H9 (cell line): Measurements from ENCODE around the gene EDNRA. TPM values are rescaled to one million over a fixed set of nuclear protein-coding genes. Genes with fewer than 3 reads are reported as not detected.

Experiments used
- DNase-seq: peaks from one replicate; pipeline ENCODE4 v3.0.0-alpha.2; 2017
- H2AFZ ChIP-seq: one replicate; pipeline ENCODE4 v1.6.1; 2013; ENCODE audit warnings: mild to moderate bottlenecking, low read length, control low read depth, moderate library complexity
- H2AK5ac ChIP-seq: 2 replicates; pipeline ENCODE4 v1.6.1; 2013; ENCODE audit warnings: low read length, control low read depth, mixed read lengths; ENCODE audit not compliant: insufficient read length
- H2BK120ac ChIP-seq: one replicate; pipeline ENCODE4 v1.6.1; 2013; ENCODE audit warnings: low read depth, mild to moderate bottlenecking, low read length, control low read depth, inconsistent platforms; ENCODE audit not compliant: poor library complexity, severe bottlenecking
- H2BK12ac ChIP-seq: 2 replicates; pipeline ENCODE4 v1.6.1; 2013; ENCODE audit warnings: low read length, control low read depth, mixed read lengths, low read depth; ENCODE audit not compliant: insufficient read length
- H2BK15ac ChIP-seq: 2 replicates; pipeline ENCODE4 v1.6.1; 2013; ENCODE audit warnings: low read depth, low read length, control low read depth
- H2BK20ac ChIP-seq: one replicate; pipeline ENCODE4 v1.6.1; 2013; ENCODE audit warnings: low read depth, mild to moderate bottlenecking, low read length, control low read depth, inconsistent platforms; ENCODE audit not compliant: poor library complexity, severe bottlenecking
- H2BK5ac ChIP-seq: 2 replicates; pipeline ENCODE4 v1.6.1; 2013; ENCODE audit warnings: low read length, control low read depth, mixed read lengths; ENCODE audit not compliant: insufficient read length
- H3K14ac ChIP-seq: 2 replicates; pipeline ENCODE4 v1.6.1; 2013; ENCODE audit warnings: low read length, control low read depth; ENCODE audit not compliant: insufficient read depth
- H3K18ac ChIP-seq: 2 replicates; pipeline ENCODE4 v1.6.1; 2013; ENCODE audit warnings: low read depth, mild to moderate bottlenecking, mixed read lengths, low read length, control low read depth; ENCODE audit not compliant: insufficient read length
- H3K23ac ChIP-seq: 2 replicates; pipeline ENCODE4 v1.6.1; 2013; ENCODE audit warnings: low read length, control low read depth, mixed read lengths, low read depth; ENCODE audit not compliant: insufficient read length
- H3K23me2 ChIP-seq: 2 replicates; pipeline ENCODE4 v1.6.1; 2013; ENCODE audit warnings: low read depth, mild to moderate bottlenecking, mixed read lengths, low read length, control low read depth; ENCODE audit not compliant: insufficient read length, poor library complexity, severe bottlenecking
- H3K27ac ChIP-seq: 2 replicates; pipeline ENCODE4 v1.5.1; 2013; ENCODE audit warnings: low read length, control low read depth, mixed read lengths, low read depth; ENCODE audit not compliant: insufficient read length
- H3K27me3 ChIP-seq: 2 replicates; pipeline ENCODE4 v1.6.1; 2013; ENCODE audit warnings: low read length, control low read depth, inconsistent platforms; ENCODE audit not compliant: insufficient read depth
- H3K4ac ChIP-seq: 2 replicates; pipeline ENCODE4 v1.6.1; 2013; ENCODE audit warnings: low read depth, mild to moderate bottlenecking, control low read depth, inconsistent platforms, low read length, moderate library complexity
- H3K4me1 ChIP-seq: 2 replicates; pipeline ENCODE4 v1.6.1; 2013; ENCODE audit warnings: low read length, control low read depth, inconsistent platforms; ENCODE audit not compliant: insufficient read depth
- H3K4me2 ChIP-seq: 2 replicates; pipeline ENCODE4 v1.6.1; 2013; ENCODE audit warnings: low read length, control low read depth, mixed read lengths; ENCODE audit not compliant: insufficient read length, insufficient read depth
- H3K56ac ChIP-seq: 2 replicates; pipeline ENCODE4 v1.6.1; 2013; ENCODE audit warnings: low read depth, mild to moderate bottlenecking, mixed read lengths, low read length, control low read depth; ENCODE audit not compliant: insufficient read length
- H3K79me1 ChIP-seq: 2 replicates; pipeline ENCODE4 v1.6.1; 2013; ENCODE audit warnings: low read depth, mild to moderate bottlenecking, moderate library complexity, low read length, control low read depth, inconsistent platforms; ENCODE audit not compliant: insufficient read depth, poor library complexity, severe bottlenecking
- H3K79me2 ChIP-seq: 2 replicates; pipeline ENCODE4 v1.6.1; 2013; ENCODE audit warnings: low read length, control low read depth, inconsistent platforms; ENCODE audit not compliant: insufficient read depth
- H3K9ac ChIP-seq: 2 replicates; pipeline ENCODE4 v1.6.1; 2013; ENCODE audit warnings: low read length, control low read depth, mixed read lengths; ENCODE audit not compliant: insufficient read length; ENCODE audit errors: extremely low read depth
- H3K9me3 ChIP-seq: one replicate; pipeline ENCODE4 v1.6.1; 2013; ENCODE audit warnings: low read depth, low read length, inconsistent platforms; ENCODE audit not compliant: control insufficient read depth
- H3T11ph ChIP-seq: one replicate; pipeline ENCODE4 v1.6.1; 2013; ENCODE audit warnings: mild to moderate bottlenecking, low read length, control low read depth, inconsistent platforms
- H4K20me1 ChIP-seq: one replicate; pipeline ENCODE4 v1.6.1; 2013; ENCODE audit not compliant: control insufficient read depth, insufficient read length, insufficient read depth
- H4K5ac ChIP-seq: 2 replicates; pipeline ENCODE4 v1.6.1; 2013; ENCODE audit warnings: low read depth, mild to moderate bottlenecking, mixed read lengths, low read length, control low read depth; ENCODE audit not compliant: insufficient read length
- H4K8ac ChIP-seq: replicated peaks from 2 replicates; pipeline ENCODE4 v1.6.1; 2013; ENCODE audit warnings: low read length, control low read depth, mixed read lengths, low read depth; ENCODE audit not compliant: insufficient read length
- H4K91ac ChIP-seq: 2 replicates; pipeline ENCODE4 v1.6.1; 2013; ENCODE audit warnings: low read depth, mild to moderate bottlenecking, moderate library complexity, mixed read lengths, low read length, control low read depth; ENCODE audit not compliant: insufficient read length
- H3K27ac Mint-ChIP-seq, 3 experiments: 2 replicates in 2 of 3; 3 replicates in 1 of 3; pipeline ENCODE4 v1.8.0; 2020 to 2021; ENCODE audit warnings: mixed read lengths in 3 of 3, mild to moderate bottlenecking in 1 of 3, moderate library complexity in 1 of 3
- H3K27me3 Mint-ChIP-seq: 2 replicates; pipeline ENCODE4 v1.8.0; 2021; ENCODE audit warnings: low read depth, mild to moderate bottlenecking, moderate library complexity, mixed read lengths
- H3K36me3 Mint-ChIP-seq, 3 experiments: 2 replicates in 2 of 3; 3 replicates in 1 of 3; pipeline ENCODE4 v1.8.0; 2020 to 2021; ENCODE audit warnings: low read depth in 3 of 3, mixed read lengths in 3 of 3; ENCODE audit not compliant: insufficient read depth in 1 of 3
- H3K4me1 Mint-ChIP-seq, 2 experiments: 2 replicates each; pipeline ENCODE4 v1.8.0; 2020; ENCODE audit warnings: mixed read lengths in 2 of 2
- H3K4me3 Mint-ChIP-seq, 2 experiments: 2 replicates in 1 of 2; 3 replicates in 1 of 2; pipeline ENCODE4 v1.8.0; 2020 to 2021; ENCODE audit warnings: mild to moderate bottlenecking in 2 of 2, mixed read lengths in 2 of 2, moderate library complexity in 1 of 2
- H3K9me3 Mint-ChIP-seq, 2 experiments: 2 replicates in 1 of 2; 3 replicates in 1 of 2; pipeline ENCODE4 v1.8.0; 2020; ENCODE audit warnings: mild to moderate bottlenecking in 2 of 2, mixed read lengths in 2 of 2, moderate library complexity in 1 of 2
- CTCF ChIP-seq: fragments of 200-600 bp; sonication (generic); conservative IDR thresholded peaks from 3 replicates; pipeline ENCODE4 v1.8.0; 2021; ENCODE audit warnings: antibody characterized with exemption, mild to moderate bottlenecking
- WGBS: extraction: QIAGEN DNeasy Blood & Tissue Kit; methylation state at CpG from one replicate; pipeline ENCODE4 v1.1.7; 2013; ENCODE audit warnings: missing lambda C conversion rate, low lambda C conversion rate, mixed read lengths; ENCODE audit not compliant: insufficient read length; ENCODE audit errors: extremely low coverage; 5-methylcytosine and 5-hydroxymethylcytosine counted together
- total RNA-seq: library from RNA; stranded (reverse); gene quantifications from 2 replicates; pipeline ENCODE4 v1.2.1, GENCODE V29; 2021

The EDNRA gene
- total RNA-seq, 1 experiment from 2014 or later = 1.6 TPM

- no peak for TF ChIP-seq CTCF
- H3K4ac ChIP-seq = no peak overlapping the region
- no peaks in the 10 kb centered on the region for H3K9me3 ChIP-seq
- no peak overlapping the region for H3K23ac ChIP-seq
- H2AFZ ChIP-seq = no peak overlapping the region
- DNase-seq = no peak
- H2BK5ac ChIP-seq = no peak overlapping the region
- H4K20me1 ChIP-seq = no peaks in the 10 kb centered on the region
- no peak overlapping the region for H2AK5ac ChIP-seq
- no peaks in the 10 kb centered on the region for H3K36me3 Mint-ChIP-seq
- H2BK120ac ChIP-seq = no peak overlapping the region
- H4K91ac ChIP-seq = no peak overlapping the region
- H3K14ac ChIP-seq = no peak overlapping the region
- no peak overlapping the region for H3K27ac Mint-ChIP-seq
- no peak overlapping the region for H3K18ac ChIP-seq
- no peaks in the 10 kb centered on the region for H3K27me3 ChIP-seq
- H3K4me1 ChIP-seq = no peaks in the 10 kb centered on the region
- no peak overlapping the region for H3K9ac ChIP-seq
- no peak overlapping the region for H3T11ph ChIP-seq
- no peak overlapping the region for H3K4me3 Mint-ChIP-seq
- H4K5ac ChIP-seq = no peak overlapping the region
- H3K23me2 ChIP-seq = no peaks in the 10 kb centered on the region
- H2BK20ac ChIP-seq = no peak overlapping the region
- peaks cover 0 to 6% of the 10 kb centered on the region in 2 experiments; a peak in 3 of 4 replicates for H3K4me1 Mint-ChIP-seq
- WGBS = no CpG with 5 or more reads among the region's 4 CpGs
- no peaks in the 10 kb centered on the region for H3K79me2 ChIP-seq
- no peak overlapping the region for H2BK12ac ChIP-seq
- no peak overlapping the region for H3K4me2 ChIP-seq
- H4K8ac ChIP-seq = no peak overlapping the region
- H2BK15ac ChIP-seq = no peak overlapping the region
- no peak overlapping the region for H3K56ac ChIP-seq
- H3K79me1 ChIP-seq = no peaks in the 10 kb centered on the region
- no peak overlapping the region for H3K27ac ChIP-seq
- H3K9me3 Mint-ChIP-seq = no peaks in the 10 kb centered on the region
- no peaks in the 10 kb centered on the region for H3K27me3 Mint-ChIP-seq
Observed at GRCh38 chr4:147530723-147531122, 49.8 kb downstream of the EDNRA start.
